NCI-H2081 treated with DMSO at 0.1 percent for 48 hours (cell line): ENCODE results near the gene ALDOC.
"Not testable (repeated sequence)": the region's sequence is repeated elsewhere in the genome, so short reads cannot be mapped to it uniquely, and the experiment has no call there.

Experiments
- DNase-seq: peaks from one replicate; lab custom pipeline; 2025; lab: John Stamatoyannopoulos, UW

Gene ALDOC

DNA sequence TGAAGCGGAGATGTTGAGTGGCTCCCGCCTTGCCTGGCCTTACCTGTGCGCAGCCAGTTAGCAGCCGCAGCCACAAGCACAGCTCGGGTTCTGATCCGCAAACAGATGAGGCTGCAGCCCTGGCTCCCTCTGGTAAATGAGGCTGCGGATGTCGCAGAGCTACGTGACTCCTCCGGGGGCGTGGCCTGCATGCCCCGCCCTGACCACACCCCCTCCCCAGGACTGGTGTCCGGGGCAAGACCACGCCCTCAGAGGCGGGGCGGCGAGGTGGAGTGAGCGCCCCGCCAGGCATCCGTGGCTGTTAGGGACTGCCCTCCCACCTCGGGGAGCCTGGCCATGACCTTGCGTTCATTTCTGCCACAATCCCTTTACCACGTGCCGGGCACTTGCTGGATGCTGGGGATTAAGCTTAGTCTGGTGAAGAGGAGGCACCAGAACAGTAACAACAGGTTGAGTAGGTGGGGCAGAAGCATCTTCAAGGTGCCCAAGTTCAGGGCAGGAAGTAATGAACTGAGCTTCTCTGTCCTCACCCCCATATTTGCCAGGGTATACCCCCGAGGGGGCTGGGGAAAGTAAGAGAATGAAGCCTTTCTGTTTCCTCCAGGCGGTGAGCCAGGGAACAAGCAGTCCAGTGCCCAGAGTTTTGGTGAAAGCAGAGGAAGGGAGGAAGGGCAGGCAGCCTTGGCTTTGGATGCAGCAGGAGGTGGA, at the start of gene ALDOC:
Gene ALDOC (minus strand): TSS at position 138 of the 708 bp plus-strand sequence. CDS start 1,363 bp downstream, outside the sequence.
- peak; percentile 33 for DNase-seq

- DNase-seq: no peak
Measured at GRCh38 chr17:28624148-28624547, 47.5 kb upstream of the ALDOC start.

- DNase-seq: no peak
Measured at GRCh38 chr17:28623696-28624095, 47.0 kb upstream of the ALDOC start.

- no peak for DNase-seq
Measured at GRCh38 chr17:28622186-28622585, 45.5 kb upstream of the ALDOC start.

DNA sequence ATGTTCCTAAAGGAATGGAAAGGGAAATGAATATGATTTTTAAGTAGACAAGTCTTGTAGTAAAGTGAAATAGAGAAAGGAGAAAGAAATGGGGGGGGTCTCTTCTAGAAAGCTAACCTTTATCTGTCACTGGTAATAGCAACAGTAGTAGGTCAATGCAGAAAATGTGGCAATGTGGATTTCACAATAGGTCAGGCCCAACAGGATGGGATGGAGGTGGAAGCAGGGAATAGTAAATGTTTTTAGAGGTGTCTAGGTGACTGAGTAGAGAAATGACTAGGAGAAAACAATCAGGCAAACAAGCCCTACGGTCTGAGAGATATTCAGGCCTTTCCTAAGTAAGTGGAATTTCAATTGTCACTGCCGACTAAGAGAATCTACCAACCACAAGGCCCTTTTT, 43.3 kb upstream of the ALDOC start:
- no peak for DNase-seq

GRCh38 chr17:28618464-28618863, 41.8 kb upstream of the ALDOC start:
- no peak for DNase-seq

- no peak for DNase-seq
Measured at GRCh38 chr17:28616281-28616680, 39.6 kb upstream of the ALDOC start.

DNA sequence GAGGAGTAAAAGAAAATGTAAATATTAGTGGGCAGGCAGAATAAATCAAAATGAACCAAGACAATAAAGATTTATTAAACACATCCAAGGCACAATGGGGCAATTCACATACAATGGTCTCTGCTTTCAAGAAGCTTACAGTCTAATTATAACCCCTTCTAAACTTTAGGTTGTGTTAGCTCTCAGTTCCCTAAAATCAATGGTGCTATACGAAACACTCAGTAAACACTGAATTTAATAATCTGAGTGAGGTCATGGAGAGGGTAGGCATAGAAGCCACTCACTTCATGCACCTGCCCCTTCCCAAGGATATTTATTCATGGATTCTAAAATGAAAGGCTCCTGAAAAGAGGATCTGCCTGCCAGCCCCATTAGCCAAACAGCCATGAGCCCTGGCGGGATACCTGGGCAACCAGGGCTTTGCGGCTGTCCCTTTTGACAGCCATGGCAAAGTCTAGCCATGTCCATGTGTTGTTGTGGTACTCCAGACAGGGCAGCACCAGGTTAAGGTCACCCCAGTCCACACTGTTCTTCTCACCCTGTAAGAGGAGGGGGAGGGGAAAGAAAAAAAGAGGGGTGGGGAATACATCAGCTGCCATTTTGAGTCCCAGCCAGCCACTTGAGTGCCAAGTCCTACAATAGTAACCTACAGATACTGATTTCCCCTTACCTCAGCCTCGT, 38.7 kb upstream of the ALDOC start:
- DNase-seq: no peak

DNA sequence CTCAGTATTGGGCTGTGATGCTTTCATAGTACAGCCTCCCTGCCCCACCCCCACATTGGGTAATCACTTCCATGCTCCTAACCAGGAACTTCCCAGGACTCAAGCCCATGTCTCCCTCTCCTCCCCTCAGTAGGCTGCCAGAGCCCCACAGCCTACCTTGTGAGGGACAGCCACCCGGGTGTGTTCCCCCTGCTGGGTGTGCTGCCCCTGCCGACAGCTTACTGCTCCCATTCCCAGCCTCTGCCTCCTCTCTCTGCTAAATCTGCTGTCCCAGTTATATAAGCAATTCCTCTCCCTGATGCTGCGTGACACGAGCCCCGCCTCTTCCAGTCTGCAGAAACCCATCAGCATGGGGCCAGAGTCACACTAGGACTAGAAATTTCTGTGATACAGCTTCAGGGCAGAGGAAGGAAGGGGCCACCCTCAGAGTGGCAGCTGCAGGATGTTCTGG, 37.3 kb upstream of the ALDOC start, which contains the start of gene RSKR:
Gene RSKR (minus strand): TSS at position 255 of the 451 bp plus-strand sequence. CDS start 24 bp downstream, at position 231.
- no peak for DNase-seq

DNA sequence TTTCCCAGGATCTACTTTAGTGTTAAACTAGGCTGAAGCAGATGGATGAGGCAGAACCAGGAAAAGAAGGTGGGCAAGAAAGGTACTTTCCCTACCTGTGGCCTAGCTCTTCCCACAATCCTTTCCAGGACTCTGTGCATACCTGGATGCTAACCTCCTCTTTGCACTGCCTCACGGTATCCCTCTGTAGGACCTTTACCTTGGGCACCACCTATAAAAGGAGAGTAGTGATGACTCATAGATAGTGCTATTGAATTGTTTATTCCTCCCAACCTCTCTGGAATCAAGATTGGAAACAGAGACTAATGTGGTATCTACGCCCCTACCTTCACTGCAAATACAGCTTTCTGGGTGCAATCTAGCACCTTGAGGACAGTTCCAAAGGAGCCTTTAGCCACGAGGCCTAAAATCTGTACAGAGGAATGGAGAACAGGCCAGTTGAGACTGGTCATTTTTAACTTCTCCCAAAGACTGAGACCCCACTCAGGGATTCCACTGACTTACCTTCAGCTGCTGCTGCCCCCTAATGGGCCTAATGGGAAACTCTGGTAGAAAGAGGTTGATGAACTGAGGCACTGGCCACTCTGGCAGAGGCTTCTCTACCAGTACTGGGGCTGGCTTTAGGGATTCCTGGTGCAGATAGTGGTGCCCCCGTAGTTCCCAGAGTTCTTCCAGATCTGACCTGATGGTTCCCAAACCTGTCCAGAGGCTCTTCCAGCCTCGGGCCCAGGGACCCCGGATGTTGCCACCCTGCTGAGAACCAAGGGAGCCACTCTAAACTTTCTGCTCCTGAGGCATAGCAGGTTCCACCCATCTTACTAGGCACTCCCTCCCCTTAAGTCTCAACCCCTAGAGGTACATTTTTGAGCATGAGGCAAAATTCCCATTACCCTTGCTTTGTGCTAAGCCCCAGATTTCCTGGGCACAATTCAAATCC, 36.5 kb upstream of the ALDOC start:
- no peak for DNase-seq

DNA sequence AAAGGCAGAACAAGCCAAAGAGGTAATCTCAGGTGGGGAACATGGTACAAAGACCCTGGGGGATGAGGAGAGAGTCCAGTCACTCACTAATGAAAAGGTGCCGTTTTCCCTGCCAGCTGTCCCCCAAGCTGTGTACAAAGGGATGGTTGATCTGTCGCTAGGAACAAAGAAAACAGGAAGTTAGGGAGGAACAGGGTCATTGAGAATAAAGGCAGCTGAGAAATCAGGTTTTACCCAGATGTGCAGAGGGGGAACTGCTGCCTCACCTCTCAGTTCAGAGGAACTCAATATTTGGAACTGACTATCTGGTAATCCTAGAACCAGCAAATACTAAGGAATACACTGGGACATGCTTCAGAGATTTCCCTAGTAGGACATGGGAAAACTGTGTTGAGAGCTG, 35.8 kb upstream of the ALDOC start:
- no peak for DNase-seq

DNA sequence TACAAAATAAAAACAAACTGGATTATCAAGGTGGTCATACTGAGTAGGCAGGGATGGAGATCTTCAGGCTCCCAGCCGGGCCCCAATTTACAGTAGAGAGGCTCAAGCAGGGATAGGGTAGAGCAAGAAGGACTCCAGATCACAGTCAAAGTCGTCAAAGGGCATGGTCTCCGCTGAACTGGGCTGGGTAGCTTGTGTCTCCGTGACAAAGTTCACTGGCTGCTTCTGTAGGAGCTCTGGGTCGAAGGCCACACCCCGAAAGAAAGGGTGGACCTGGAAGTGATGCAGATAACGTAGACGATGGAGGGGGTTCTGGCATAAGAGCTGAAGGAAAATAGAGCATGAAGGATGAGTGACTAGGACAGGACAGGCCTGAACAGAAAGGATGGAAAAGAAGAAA, 33.7 kb upstream of the ALDOC start:
- no peak for DNase-seq

DNA sequence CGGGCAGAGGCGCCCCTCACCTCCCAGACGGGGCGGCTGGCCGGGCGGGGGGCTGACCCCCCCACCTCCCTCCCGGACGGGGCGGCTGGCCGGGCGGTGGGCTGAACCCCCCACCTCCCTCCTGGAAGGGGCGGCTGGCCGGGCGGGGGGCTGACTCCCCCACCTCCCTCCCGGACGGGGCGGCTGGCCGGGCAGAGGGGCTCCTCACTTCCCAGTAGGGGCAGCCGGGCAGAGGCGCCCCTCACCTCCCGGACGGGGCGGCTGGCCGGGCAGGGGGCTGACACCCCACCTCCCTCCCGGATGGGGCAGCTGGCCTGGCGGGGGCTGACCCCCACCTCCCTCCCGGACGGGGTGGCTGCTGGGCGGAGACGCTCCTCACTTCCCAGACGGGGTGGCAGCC, 27.3 kb upstream of the ALDOC start:
- not testable (repeated sequence) for DNase-seq

DNA sequence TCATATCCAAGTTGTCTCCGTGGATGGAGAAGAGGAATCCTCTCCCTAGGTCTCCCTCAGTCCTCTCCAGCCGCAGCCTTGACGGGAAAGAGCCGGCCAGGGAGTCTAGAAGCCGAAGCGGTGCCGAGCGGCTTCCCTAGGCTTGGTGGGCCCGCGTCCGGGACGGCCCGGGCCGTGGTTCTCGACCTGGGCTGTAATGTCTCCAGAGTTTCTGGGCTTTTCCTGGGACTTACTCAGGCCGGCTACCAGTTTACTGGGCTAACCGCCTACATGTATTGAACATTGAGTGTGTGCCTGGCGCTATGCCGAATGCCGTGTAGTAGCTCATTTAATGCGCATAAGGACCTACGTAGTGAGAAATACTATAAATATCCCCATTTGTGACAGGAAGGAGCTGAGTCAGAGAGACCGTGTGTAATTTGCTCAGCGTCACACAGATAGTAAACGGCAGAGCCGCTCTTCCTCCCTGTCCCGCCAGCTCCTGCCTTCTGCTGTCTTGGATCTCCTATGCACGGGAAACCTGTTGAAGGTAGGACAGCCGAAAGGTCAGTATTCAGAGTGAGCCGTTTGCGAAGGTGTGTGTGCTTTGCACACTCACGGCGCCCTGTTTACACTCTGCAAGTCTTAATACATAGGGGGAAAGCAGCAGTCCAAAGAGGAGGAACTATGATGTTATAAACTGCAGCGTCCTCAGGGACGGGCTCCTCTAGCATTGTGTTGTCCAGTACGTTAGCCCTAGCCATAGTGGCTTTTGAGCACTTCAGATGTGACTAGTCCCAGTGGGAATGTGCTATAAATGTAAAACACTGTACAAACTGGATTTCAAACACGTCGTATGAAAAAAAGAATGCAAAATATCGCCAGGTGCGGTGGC, 22.9 kb upstream of the ALDOC start:
- DNase-seq: no peak

DNA sequence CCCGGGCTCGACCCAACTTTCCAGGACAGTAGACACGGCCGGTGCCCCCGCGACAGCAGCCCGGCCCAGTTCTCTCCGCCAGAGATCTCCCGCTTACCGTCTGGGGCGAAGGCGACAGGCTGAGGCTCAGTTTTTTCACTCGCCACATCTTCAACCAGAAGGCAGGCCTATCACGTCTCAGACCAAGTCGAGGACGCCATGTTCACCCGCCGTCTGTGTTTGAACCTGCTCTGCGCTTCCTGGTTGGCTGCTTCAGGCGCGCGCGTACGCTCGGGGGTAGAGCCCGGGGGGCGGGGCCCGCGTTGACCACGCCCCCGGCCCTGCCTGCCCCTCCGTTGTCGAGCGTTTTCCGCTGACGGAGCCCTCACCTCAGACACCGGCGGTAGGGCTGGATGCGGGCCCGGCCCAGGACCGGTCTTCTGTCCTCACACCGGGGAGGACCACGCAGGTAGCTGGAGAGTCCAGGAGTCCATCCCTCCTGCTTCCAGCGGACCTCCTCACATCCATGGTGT, 22.2 kb upstream of the ALDOC start, which contains the start of gene SPAG5:
Gene SPAG5 (minus strand): TSS at position 227 of the 512 bp plus-strand sequence. CDS start 79 bp downstream, at position 148.
- DNase-seq: peak; percentile 41

DNA sequence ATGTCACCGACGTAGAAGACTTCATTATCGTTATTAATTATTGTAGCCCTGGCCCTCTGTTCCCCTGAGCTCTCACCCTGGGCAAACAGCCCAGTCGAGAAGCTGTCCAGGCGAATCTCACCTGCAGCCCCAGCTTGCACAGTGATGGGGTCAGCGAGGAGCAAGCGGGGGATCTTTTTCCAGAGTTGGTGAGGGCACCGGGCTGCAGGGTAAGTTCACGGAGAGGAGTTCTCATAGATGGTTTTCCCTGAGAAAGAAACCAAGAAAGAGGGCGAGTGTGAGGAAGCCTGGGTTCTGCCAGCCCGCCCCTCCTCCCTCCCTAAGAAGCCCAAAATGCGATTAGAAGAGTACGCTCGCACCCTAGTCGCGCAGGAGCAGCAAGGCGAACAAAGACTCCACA, 21.7 kb upstream of the ALDOC start:
- DNase-seq: no peak

GRCh38 chr17:28597606-28598383, 21.1 kb upstream of the ALDOC start:
- no peak for DNase-seq

- DNase-seq: no peak
Measured at GRCh38 chr17:28592260-28592659, 15.6 kb upstream of the ALDOC start.

- no peak for DNase-seq
Measured at GRCh38 chr17:28585851-28586250, 9.2 kb upstream of the ALDOC start.

GRCh38 chr17:28584434-28584833, 7.7 kb upstream of the ALDOC start:
- no peak for DNase-seq
